IMR-90 (cell line): ENCODE measurements around the gene RCCD1. TPM values are rescaled to one million over a fixed set of nuclear protein-coding genes. Genes with fewer than 3 reads are reported as not detected.

Experiments
- ATAC-seq: fragments of 200-7000 bp; cut with Tn5 transposase; 2 replicates; pipeline ENCODE4 v1.9.1; 2020; ENCODE audit warnings: low read depth, mild to moderate bottlenecking, moderate library complexity
- BruUV-seq: library from RNA; stranded (reverse); fragments of 400-500 nt; replicated peaks from 2 replicates; lab custom pipeline; 2021; lab: Mats Ljungman, UMichigan
- CTCF ChIA-PET: fragments of 300-600 bp; formaldehyde crosslinking; extraction: SDS; loops from one replicate; lab custom pipeline; 2021; ENCODE audit warnings: antibody characterized with exemption; lab: Yijun Ruan, JAX
- POLR2A ChIA-PET: fragments of 300-600 bp; sonication (Branson Sonifier 250); formaldehyde crosslinking; loops from one replicate; lab custom pipeline; 2022; ENCODE audit warnings: antibody characterized with exemption; ENCODE audit not compliant: unreplicated experiment; lab: Charles Lee
- DNase-seq: peaks from one replicate; pipeline ENCODE4 v3.0.0; 2013
- H2AFZ ChIP-seq: replicated peaks from 2 replicates; pipeline ENCODE3; 2013; ENCODE audit warnings: low read length, mild to moderate bottlenecking; ENCODE audit not compliant: poor library complexity
- H2AK5ac ChIP-seq: 2 replicates; pipeline ENCODE4 v1.6.1; 2013; ENCODE audit warnings: low read depth, low read length, inconsistent platforms
- H2AK9ac ChIP-seq: replicated peaks from 2 replicates; pipeline ENCODE3; 2013; ENCODE audit warnings: mild to moderate bottlenecking, low read depth, low read length, moderate library complexity; ENCODE audit not compliant: poor library complexity
- H2BK120ac ChIP-seq: 2 replicates; pipeline ENCODE4 v1.6.1; 2013; ENCODE audit warnings: low read depth, low read length, inconsistent platforms
- H2BK15ac ChIP-seq: 3 replicates; pipeline ENCODE4 v1.6.1; 2013; ENCODE audit warnings: low read depth, low read length, inconsistent platforms
- H2BK20ac ChIP-seq: 2 replicates; pipeline ENCODE4 v1.6.1; 2013; ENCODE audit warnings: low read depth, mild to moderate bottlenecking, inconsistent platforms, low read length, moderate library complexity
- H2BK5ac ChIP-seq: 2 replicates; pipeline ENCODE4 v1.6.1; 2013; ENCODE audit warnings: mild to moderate bottlenecking, low read depth, low read length, inconsistent platforms; ENCODE audit not compliant: poor library complexity, severe bottlenecking
- H3K14ac ChIP-seq: replicated peaks from 2 replicates; pipeline ENCODE4 v1.6.1; 2013; ENCODE audit warnings: low read depth, low read length, inconsistent platforms
- H3K18ac ChIP-seq: 2 replicates; pipeline ENCODE4 v1.6.1; 2013; ENCODE audit warnings: low read depth, low read length, control low read depth
- H3K23ac ChIP-seq: 2 replicates; pipeline ENCODE4 v1.6.1; 2013; ENCODE audit warnings: low read depth, low read length, inconsistent platforms
- H3K27ac ChIP-seq: 2 replicates; pipeline ENCODE4 v1.5.1; 2013; ENCODE audit warnings: mild to moderate bottlenecking, control low read depth, low read length; ENCODE audit not compliant: insufficient read depth
- H3K27me3 ChIP-seq: 2 replicates; pipeline ENCODE4 v1.6.1; 2013; ENCODE audit warnings: low read length; ENCODE audit not compliant: control insufficient read depth, insufficient read depth
- H3K36me3 ChIP-seq: 2 replicates; pipeline ENCODE4 v1.6.1; 2013; ENCODE audit warnings: low read length, mixed read lengths; ENCODE audit not compliant: control insufficient read depth, insufficient read depth
- H3K4ac ChIP-seq: 2 replicates; pipeline ENCODE4 v1.6.1; 2013; ENCODE audit warnings: low read depth, low read length, inconsistent platforms
- H3K4me1 ChIP-seq: 2 replicates; pipeline ENCODE4 v1.6.1; 2013; ENCODE audit warnings: low read length, mixed read lengths; ENCODE audit not compliant: control insufficient read depth, insufficient read depth
- H3K4me2 ChIP-seq: 2 replicates; pipeline ENCODE4 v1.6.1; 2013; ENCODE audit warnings: low read depth, mild to moderate bottlenecking, control low read depth, low read length, moderate library complexity
- H3K4me3 ChIP-seq: 2 replicates; pipeline ENCODE4 v1.5.1; 2013; ENCODE audit warnings: low read depth, mild to moderate bottlenecking, control low read depth, low read length, moderate library complexity; ENCODE audit not compliant: insufficient read depth
- H3K56ac ChIP-seq: 2 replicates; pipeline ENCODE4 v1.6.1; 2013; ENCODE audit warnings: low read length, inconsistent platforms; ENCODE audit not compliant: insufficient read depth; ENCODE audit errors: extremely low read depth
- H3K79me1 ChIP-seq, 2 experiments: 2 replicates each; pipeline ENCODE4 v1.6.1; 2013; ENCODE audit warnings: low read length in 2 of 2, inconsistent platforms in 1 of 2, low read depth in 1 of 2
- H3K9ac ChIP-seq: 2 replicates; pipeline ENCODE4 v1.6.1; 2013; ENCODE audit warnings: low read depth, low read length, control low read depth
- H3K9me1 ChIP-seq: 2 replicates; pipeline ENCODE4 v1.6.1; 2013; ENCODE audit warnings: low read length, inconsistent platforms; ENCODE audit not compliant: insufficient read depth
- H3K9me3 ChIP-seq: 2 replicates; pipeline ENCODE4 v1.6.1; 2013; ENCODE audit warnings: low read length; ENCODE audit not compliant: control insufficient read depth, insufficient read depth
- H4K20me1 ChIP-seq: 2 replicates; pipeline ENCODE4 v1.6.1; 2013; ENCODE audit warnings: low read length, inconsistent platforms; ENCODE audit not compliant: insufficient read depth
- H4K5ac ChIP-seq: 2 replicates; pipeline ENCODE4 v1.6.1; 2013; ENCODE audit warnings: mild to moderate bottlenecking, low read depth, low read length, control low read depth
- H4K8ac ChIP-seq, 2 experiments: 2 replicates each; pipeline ENCODE4 v1.6.1; 2013; ENCODE audit warnings: low read depth in 2 of 2, low read length in 2 of 2, control low read depth in 1 of 2, inconsistent platforms in 1 of 2
- H4K91ac ChIP-seq: 2 replicates; pipeline ENCODE4 v1.6.1; 2013; ENCODE audit warnings: low read depth, low read length, inconsistent platforms; ENCODE audit not compliant: insufficient read depth
- MAFK ChIP-seq: IDR thresholded peaks from 2 replicates; pipeline ENCODE4 v1.6.1; 2012; ENCODE audit warnings: low read depth, low read length, improper control_type of control experiment
- POLR2A ChIP-seq: IDR thresholded peaks from 2 replicates; pipeline ENCODE4 v1.6.1; 2012; ENCODE audit warnings: mild to moderate bottlenecking, low read depth, low read length
- RFX5 ChIP-seq: IDR thresholded peaks from 2 replicates; pipeline ENCODE4 v1.8.0; 2012; ENCODE audit warnings: low read depth, mild to moderate bottlenecking, low read length, moderate library complexity
- WGBS, 2 experiments: methylation state at CpG; one replicate each; pipeline versions ENCODE4 v1.1.5 to v1.1.7; 2013; ENCODE audit warnings: missing lambda C conversion rate in 2 of 2; ENCODE audit not compliant: insufficient read length in 1 of 2; ENCODE audit errors: extremely low coverage in 2 of 2; 5-methylcytosine and 5-hydroxymethylcytosine counted together
- dilution Hi-C: fragments of 300-500 bp; cut with HindIII; formaldehyde crosslinking; loops from one replicate; pipeline ENCODE4 v1.14.3; 2018; ENCODE audit warnings: low sequenced_read_pairs; ENCODE audit not compliant: unreplicated experiment
- in situ Hi-C: fragments of 300-500 bp; cut with MboI; formaldehyde crosslinking; loops from 3 replicates; pipeline ENCODE4 v1.14.3; 2019; ENCODE audit warnings: low sequenced_read_pairs, inconsistent platforms, mixed read lengths
- intact Hi-C: fragments of 100-400 bp; cut with micrococcal nuclease; formaldehyde crosslinking; loops from 2 replicates; pipeline ENCODE4 v1.10.0; 2022
- polyA plus RNA-seq, 3 experiments: library from polyadenylated mRNA; depleted of rRNA; stranded (reverse); fragments of >200 nt; gene quantifications; 2 replicates each; pipeline ENCODE4 v1.2.3, GENCODE V29; 2012; ENCODE audit warnings: low replicate concordance in 1 of 3
- total RNA-seq: library from RNA; depleted of rRNA; stranded (reverse); fragments of >200 nt; gene quantifications from 2 replicates; pipeline ENCODE4 v1.2.3, GENCODE V29; 2012

Gene RCCD1
- total and polyA plus RNA-seq, 2 of the 4 experiments (the other 2 are of a cell fraction) = 3.9 to 9.9 TPM

DNA sequence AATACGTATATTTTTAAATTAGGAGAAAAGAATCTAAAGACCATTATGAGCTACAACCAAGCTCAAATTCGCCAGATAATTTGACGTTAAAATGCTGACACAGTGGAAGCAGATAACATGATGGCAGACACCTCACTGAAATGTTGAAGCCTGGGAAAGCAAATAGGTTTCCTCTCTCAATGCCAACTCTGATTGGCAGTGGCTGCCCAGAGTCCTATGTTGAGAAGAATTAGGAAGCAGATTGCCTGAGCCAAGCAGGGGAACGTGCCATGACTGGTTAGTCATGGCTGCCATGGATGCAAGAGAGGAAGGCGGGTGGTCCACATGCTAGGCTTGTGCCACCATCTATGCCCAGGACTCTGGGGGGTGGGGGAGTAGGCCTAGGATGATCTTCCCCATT is 16.4 kb upstream of the RCCD1 start:
- Histone ChIP-seq H2AK9ac (no peak overlapping the region), H3K79me1 (peaks cover 29 to 50% of the 10 kb centered on the region in 2 experiments), H4K20me1 (peaks cover 6% of the 10 kb centered on the region; the same call in 1 of the 2 replicates), H3K9me1 (peaks cover 13% of the 10 kb centered on the region; the same call in 1 of the 2 replicates), H2BK5ac (no peak overlapping the region), H4K8ac (no peak overlapping the region), H2BK120ac (no peak overlapping the region), H2AFZ (no peak overlapping the region), H3K4me3 (no peak overlapping the region), H4K91ac (no peak overlapping the region), H3K4me1 (peaks cover 5% of the 10 kb centered on the region; the same call in 1 of the 2 replicates), H3K27ac (no peak overlapping the region), H4K5ac (no peak overlapping the region), H3K9me3 (no peaks in the 10 kb centered on the region), H3K18ac (no peak overlapping the region), H3K27me3 (no peaks in the 10 kb centered on the region), H2BK15ac (no peak overlapping the region), H3K4me2 (no peak overlapping the region), H3K14ac (no peak overlapping the region), H3K23ac (no peak overlapping the region), H3K56ac (no peak overlapping the region), H3K36me3 (peaks cover 41% of the 10 kb centered on the region), H3K9ac (no peak overlapping the region), H2AK5ac (no peak overlapping the region), H3K4ac (no peak overlapping the region), H2BK20ac (no peak overlapping the region)
- no peak for TF ChIP-seq RFX5
- no peak for TF ChIP-seq POLR2A
- peak; percentile 33; the same call in 1 of the 2 replicates for TF ChIP-seq MAFK
- WGBS, 2 experiments = no CpG with 5 or more reads among the region's 5 CpGs
- intact Hi-C loops (no loop called here), dilution Hi-C loops (no loop called here), in situ Hi-C loops (no loop called here)
- BruUV-seq = no TSS peak
- DNase-seq = no peak
- no peak for ATAC-seq
- POLR2A ChIA-PET = no interaction called here
- CTCF ChIA-PET = no interaction called here
